GM18861 (cell line): ENCODE data around the gene MAPKAP1.
A peak's percentile ranks its signal among the peaks of the same experiment; 100 is the strongest.
"Not testable (repeated sequence)": the region's sequence is repeated elsewhere in the genome, so short reads cannot be mapped to it uniquely, and the experiment has no call there.

Experiments
- ATAC-seq: cut with Tn5 transposase; IDR thresholded peaks from one replicate; pipeline ENCODE4 v1.9.1; 2021; ENCODE audit not compliant: unreplicated experiment

MAPKAP1 gene

DNA sequence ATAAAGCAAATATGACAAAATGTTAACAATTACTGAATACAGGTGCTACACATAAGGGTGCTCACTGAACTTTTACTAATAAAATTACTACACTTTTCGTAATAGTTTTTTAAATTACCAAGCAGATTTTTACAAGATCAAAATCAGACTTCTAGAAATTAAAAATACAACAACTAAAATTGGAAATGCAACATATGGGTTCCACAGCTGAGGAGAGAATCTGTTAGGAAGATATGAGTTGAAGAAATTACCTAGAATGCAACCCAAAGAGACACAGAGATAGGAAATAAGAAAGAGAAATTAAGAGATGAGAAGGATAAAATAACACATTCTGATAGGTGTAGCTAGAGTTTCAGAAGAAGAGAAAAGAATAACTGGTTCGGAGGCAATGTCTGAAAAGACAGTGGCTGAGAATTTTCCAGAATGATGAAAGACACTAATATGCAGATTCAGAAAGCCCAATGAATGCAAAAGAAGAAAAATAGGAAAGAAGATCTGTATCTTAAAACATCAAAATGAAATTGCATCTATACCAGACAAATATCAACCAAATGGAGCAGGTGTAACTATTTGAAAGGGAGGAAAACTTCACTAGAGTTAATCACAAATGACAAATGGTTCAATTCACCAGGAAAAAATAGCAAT is 95.8 kb downstream of the MAPKAP1 start:
- ATAC-seq: no peak

DNA sequence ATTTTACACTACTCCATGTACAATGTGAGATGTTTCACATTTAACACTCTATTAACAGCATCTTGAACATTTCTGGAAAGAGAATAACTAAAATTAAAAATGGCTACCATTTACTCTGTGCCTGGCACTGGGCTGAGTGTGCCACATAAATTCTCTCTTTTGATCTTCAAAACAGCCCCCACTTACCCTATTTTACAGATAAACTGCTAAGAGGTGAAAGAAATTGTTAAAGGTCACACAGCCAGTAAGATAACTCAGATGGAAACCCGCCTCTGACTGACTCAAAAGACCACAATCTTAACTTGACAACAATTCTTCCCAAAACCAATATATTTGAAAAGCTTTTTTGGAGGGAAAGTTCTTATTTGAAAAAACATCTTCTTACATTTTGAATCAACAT is 97.3 kb downstream of the MAPKAP1 start:
- ATAC-seq: no peak

DNA sequence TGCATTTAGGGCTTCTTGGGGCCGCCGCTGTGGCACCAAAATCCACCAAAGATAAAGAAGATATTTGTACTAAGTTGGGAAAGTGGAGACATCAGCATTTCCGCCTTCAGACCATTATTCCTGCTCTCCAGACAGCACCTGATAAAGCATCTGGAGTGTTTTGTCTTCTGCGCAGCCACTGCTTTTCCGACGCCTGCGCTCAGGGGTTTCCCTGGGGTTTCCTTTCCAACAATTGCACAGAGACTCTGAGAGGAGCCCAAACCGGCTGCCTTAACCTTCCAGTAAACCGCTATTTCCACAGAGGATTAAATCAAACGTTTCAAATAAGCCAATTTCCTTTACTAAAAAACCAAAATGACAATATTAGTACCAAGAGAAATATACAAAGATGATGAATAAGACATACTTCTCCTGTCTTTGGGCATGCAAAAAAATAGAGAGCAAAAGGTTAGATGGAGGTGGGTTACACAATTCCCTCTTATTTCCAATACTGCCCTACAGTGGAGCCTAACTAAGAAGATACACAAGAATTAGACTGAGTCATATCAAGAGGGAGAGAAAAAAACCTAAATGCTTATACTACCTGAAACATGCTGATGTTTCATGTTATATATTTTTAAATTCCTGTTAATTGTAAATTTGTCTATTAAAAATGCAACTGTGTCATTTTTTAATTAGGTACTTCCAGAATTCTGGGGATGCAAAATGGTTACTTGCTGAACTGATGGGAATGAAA is 98.4 kb downstream of the MAPKAP1 start:
- no peak for ATAC-seq

DNA sequence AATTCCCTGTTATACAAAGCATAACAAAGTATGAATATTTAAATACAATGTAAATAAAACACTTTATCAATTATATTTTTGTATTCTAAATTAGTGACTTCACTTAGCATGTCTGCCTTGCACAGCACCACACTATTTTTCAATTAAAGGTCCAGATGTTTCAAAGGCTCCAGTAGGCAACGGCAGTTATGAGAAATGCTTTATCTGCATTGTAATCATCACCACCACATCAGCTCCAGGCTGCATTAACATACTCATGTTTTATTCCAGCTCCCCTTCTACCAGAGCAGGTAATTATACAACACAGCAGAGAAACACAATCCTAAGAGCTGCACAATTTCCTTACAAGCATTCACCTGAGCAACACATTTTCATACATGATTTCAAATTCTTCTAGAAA is 102.8 kb downstream of the MAPKAP1 start:
- ATAC-seq: no peak

DNA sequence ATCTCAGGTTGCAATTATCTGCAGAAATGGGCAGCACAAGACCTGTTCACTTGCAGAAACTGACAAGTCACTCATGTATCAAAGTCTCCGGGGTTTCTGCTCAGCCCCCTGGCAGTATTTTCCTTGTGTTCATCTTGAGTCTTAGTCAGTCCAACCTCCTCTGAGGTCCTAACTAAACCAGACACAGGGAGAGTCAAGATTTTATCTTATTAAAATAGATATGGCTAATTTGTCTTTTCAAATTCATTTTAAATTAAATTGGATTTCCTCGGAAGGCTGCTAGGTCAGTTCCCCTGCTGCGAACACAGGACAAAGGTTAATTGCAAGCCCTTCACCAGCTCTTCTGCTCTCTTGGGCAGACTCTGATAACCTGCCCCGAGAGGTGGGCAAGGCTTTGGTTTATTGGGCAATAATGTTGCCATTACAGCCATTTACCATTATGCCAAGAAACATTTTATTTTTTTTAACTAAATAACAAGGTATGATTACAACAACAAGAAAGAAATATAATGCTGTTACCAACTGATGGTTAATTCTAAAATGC is 103.5 kb downstream of the MAPKAP1 start:
- no peak for ATAC-seq

DNA sequence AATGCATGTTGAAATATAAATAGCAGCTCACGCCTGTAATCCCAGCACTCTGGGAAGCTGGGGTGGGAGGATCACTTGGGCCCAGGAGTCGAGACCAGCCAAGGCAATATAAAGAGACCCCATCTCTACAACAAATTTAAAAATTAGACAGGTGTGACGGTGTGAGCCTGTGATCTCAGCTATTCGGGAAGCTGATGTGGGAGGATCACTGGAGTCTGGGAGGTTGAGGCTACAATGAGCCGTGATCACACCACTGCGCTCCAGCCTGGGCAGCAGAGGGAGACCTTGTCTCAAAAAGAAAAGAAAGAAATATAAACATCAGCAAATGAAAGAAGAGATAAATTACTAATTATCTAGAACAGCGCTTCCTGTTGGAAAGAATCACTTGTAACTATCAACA is 105.0 kb downstream of the MAPKAP1 start:
- ATAC-seq: no peak

DNA sequence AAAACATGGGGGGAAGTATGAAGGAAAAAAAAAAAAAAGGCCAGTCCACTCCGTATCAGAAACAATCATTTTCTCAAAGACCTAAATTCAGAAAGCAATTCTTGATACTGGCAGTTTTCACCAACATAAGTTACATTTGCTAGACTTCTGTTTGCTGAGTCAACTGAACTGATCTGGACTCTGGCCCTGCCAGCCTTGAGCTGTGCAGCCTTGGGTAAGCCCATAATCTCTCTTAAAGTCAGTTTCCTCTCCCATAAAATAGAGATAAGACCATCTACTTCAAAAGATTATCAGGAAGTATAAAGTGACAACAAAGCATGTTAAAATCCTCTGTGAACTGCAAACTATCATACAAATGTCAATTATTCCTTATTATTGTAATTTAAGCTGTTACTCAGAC is 106.8 kb downstream of the MAPKAP1 start:
- no peak for ATAC-seq

DNA sequence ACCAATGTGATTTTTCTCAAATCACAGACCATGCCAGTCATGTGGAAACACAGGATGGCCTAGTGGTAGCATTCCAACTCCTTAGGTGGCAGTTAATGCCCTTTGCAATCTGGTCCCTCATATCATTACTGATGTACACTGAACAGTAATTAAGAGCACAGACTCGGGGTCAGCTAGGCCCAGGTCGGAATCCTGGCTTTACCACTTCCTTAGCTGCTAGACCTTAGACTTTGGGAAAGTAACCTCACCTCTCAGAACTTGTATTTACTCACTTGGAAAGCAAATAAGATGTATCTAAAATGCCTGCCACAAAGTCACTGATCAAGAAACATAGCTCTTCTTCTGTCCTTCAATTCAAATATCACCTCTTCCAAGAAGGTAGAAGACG is 112.8 kb downstream of the MAPKAP1 start:
- no peak for ATAC-seq

DNA sequence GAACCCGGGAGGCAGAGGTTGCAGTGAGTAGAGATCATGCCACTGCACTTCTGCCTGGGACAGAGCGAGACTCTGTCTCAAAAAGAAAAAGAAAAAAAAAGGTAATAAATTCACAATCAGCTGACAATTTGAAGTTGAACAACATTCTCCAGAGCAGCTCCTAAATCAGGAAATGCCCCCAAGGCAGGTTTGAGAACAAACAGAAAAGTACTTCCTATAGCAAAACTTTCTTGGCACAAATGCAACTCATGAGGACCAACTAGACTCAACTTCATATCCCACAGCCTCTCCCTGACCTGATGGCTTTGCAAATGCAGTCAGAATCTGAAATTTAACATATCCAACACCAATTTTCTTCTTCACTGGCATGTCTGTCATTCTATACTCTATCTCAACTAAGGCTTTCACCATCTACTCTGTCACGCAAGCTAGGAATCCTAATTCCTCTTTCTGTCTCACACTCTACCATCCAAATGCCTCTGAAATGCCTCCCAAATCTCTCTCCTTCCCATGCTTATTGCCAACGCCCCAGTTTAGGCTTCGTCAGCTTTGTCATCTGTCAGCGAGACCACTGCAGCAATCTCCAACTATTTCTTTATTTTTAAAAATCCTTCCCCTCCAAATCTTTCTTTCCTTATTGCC is 113.3 kb downstream of the MAPKAP1 start:
- no peak for ATAC-seq

DNA sequence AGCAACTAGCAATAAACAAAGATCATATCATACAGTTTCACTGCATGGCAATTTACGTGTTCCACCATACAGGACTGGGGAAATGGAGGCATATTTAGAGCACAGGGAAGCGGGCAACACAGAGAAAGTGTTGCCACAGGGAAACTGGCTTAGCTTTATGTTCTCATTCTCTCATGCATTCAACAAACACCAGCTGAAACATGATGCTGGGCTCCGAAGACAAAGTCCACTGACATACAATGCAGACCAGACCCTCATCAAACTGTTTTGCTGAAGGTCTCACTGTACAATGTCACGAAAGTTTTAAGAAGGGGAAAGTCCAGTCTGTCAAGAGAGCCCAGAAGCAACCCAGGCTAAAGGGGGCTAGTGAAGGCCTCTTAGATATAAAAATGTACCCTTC is 115.1 kb downstream of the MAPKAP1 start:
- no peak for ATAC-seq

DNA sequence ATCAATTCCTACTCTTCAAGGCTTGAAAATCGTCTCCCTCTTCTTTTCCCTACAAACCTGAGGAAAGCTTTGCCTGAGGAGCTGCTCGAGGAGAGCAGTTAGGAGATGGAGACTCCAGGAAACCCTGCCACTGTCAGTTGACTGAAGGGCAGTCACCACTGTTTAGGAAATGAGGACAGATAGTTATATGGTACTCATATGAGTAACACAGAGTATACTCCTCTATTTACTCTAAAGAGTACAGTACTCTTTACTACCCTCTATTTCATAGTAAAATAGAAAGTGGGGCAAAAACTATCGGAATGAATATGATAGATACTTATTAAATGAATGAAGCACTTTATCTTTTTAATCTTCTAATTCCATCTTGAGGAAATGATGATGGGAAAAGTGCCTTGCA is 115.8 kb downstream of the MAPKAP1 start:
- ATAC-seq: no peak

DNA sequence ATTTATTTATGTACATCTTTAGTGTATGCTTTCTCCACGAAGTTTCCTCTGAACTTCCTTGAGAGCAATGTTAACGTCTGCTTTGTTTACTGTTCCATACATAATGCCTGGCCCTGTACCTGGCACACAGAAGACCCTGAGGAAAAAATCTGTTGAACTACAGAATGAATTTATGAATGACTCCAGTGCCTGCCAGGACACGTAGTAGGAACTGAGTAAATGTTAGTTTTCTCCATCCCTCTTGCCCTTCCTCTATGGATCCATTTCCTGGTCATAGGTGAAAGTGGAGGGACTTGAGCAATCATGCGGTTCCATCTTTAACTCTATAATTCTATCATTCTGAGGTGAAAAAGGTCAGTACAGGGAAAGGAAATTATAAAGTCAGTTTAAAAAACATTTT is 117.7 kb downstream of the MAPKAP1 start:
- ATAC-seq: no peak

DNA sequence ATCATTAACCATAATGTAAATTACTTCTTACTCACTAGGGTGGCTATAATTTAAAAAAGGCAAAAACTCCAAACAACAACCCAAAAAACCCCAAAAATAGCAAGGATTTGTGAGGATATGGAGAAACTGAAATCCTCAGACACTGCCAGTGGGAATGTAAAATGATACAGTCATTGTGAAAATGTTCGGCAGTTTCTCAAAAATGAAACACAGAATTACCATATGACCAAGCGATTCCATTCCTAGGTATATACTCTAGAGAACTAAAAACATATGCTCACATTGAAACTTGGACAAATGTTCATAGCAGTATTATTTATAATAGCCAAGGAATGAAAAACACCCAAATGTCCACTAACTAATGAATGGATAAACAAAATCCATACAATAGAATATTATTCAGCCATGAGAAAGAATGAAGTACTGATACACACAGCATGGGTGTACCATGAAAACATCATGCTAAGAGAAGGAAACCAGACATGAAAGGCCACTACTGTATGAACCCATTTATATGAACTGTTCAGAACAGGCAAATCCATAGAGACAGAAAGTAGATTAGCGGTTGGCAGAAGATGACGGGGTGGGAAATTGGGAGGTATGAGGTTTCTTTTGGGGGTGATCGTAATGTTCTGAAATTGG is 119.1 kb downstream of the MAPKAP1 start:
- ATAC-seq: no peak

DNA sequence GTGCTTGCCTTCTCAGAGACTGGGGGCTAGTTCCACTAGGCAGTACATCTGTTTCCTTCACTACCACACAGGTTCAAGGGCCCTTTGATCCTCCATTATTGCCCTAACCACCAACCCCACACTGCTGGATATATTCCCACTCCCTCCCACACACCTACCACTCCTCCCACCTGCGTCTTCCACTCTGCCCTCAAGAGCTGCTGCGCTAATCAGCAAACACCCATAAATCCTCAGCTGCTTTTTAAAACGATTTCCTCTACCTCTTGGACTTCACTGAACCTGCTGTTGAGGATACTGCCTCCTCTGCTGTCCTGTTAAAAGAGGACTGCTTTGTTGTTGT is 120.9 kb downstream of the MAPKAP1 start:
- ATAC-seq: no peak

DNA sequence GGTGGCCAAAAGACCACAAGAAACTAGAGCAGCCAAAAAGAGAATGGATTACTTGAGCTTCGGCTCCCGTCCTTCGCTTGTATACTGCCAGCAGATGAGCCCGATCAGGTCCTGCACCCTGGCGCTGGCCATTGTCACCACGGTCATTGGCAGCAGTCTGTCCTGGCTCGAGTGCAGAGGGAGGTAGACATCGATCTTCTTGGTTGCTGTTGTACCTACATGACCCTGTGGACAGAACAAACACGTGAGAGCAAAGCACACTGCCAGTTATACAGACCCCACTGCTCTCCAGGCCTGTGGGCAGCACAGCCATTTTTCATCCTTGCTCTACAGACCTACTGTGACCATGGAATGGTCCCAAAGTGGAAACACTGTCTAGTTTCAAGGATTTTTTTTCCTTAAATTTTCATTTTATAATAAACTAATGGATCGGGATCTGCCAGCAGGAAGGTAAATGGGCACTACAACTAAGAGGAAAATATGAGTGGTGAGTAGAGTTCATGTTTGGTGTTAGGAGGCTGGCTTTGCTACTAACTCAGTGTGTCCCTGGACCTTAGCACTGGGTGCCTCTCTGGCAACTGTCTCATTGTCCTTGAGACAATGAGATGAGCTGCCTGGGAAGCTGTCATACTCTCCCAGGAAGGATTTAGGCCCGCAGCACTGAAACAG is 121.4 kb downstream of the MAPKAP1 start:
- ATAC-seq: no peak

DNA sequence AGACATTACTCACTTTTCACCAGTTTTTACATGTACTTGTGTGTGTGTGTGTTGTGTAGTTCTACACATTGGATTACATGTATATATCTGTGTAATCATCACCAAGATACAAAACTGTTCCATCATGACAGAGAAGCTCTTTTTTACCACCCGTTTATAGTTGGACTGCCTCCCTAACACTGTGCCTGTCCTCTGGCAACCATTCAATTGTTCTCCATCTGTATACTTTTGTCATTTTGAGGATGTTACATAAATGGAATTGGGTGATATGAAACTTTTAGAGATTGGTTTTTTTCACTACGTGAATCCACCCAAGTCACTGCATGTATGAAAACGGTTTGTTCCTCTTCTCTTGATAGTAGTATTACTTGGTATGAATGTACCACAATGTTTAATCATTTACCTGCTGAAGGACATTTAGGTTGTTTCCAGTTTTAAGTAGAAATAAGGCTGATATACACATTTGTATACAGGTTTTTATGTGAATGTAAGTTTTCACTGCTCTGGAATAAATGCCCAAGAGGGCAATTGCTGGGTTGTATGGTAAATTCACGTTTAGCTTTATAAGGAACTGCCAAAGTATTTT is 126.2 kb downstream of the MAPKAP1 start:
- peak; percentile 60 for ATAC-seq

DNA sequence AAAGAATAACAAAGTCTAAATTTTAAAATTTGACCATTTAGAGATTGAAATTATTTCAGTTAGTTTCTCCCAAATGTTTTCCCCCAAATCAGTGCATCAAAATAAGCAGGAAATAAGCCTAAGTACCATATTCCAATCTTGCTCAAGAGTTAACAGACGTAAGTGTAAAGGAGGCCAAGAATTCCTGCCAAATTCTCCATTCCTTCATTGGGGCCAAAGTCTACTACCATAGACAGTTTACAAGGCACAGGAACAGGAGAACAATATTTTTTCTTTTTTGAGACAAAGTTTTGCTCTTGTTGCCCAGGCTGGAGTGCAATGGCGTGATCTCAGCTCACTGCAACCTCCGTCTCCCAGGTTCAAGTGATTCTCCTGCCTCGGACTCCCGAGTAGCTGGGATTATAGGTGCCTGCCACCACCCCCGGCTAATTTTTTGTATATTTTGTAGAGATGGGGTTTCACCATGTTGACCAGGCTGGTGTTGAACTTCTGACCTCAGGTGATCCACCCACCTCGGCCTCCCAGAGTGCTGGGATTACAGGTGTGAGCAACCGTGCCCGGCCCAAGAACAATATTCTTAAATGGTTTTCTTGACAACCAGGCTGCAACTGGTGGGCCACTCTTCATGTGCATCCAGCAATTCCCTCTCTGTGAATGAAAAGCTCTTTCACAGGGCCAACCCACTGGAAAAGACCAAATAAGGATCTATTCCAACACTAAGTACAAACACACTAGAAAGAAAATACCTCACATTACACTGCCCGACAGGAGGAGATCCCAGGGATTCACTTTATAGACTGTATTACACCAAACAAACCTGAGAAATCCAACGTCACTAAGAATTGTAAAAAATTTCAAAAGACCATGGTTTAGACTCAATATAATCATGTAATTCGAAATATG is 127.7 kb downstream of the MAPKAP1 start:
- no peak for ATAC-seq

DNA sequence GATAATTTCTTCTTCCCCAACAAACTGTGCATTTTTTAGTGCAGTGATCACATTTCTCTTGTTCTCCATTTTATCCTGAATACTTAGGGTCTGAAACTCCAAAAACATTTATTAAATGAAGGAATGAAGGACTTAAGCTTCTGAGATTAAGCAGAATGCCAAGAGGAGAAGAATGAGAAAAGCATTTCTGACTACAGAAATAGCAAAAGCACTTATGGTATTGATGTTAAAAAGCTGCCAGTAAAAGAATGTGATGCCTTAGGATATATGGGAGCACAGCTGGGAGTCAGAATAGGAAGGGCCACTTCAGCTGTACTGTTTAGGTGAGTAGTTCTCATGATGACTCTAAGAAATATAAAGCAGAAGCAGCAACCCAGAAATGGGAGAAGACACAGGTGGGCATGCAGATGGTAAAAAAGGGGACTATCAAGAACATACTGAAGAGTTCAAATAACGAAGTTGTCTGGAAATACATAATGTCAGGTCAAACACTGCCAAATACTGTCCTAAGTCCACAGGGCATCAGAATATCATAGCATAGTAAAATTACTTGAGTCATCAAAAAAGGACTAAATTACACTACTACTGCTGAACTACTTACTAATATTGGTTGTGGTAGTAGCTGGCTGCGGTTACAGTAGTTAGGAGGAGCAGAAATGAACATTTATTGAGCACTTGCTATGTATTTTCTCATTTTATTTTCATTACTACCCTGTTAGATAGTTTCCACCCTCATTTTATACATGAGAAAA is 132.7 kb downstream of the MAPKAP1 start:
- no peak for ATAC-seq

DNA sequence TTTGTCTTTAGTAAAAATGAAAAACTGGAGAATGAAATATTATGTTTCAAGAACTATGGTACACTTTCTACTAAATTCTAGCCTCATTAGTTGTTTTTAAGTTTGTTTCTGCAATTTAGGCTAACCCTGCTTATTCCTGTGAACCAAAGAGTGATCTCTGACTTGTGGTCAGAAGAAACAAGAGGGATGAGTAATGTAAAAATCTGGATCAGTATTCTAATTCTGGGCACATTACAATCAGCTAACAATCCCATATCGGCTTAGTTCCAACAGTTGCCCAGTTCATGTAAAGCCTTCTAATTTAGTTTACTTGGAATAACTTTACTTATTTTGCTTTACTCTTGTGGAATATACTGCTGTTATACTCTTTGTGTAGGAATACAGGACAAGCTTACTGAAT is 134.5 kb downstream of the MAPKAP1 start:
- not testable (repeated sequence) for ATAC-seq
